Measurements from ENCODE around the gene ZNF284. TPM values are rescaled to one million over a fixed set of nuclear protein-coding genes. Genes with fewer than 3 reads are reported as not detected.

Gene ZNF284
- total RNA-seq, result 1 to 10 TPM; 1.8 to 2.4 (median 2.1) TPM

DNA sequence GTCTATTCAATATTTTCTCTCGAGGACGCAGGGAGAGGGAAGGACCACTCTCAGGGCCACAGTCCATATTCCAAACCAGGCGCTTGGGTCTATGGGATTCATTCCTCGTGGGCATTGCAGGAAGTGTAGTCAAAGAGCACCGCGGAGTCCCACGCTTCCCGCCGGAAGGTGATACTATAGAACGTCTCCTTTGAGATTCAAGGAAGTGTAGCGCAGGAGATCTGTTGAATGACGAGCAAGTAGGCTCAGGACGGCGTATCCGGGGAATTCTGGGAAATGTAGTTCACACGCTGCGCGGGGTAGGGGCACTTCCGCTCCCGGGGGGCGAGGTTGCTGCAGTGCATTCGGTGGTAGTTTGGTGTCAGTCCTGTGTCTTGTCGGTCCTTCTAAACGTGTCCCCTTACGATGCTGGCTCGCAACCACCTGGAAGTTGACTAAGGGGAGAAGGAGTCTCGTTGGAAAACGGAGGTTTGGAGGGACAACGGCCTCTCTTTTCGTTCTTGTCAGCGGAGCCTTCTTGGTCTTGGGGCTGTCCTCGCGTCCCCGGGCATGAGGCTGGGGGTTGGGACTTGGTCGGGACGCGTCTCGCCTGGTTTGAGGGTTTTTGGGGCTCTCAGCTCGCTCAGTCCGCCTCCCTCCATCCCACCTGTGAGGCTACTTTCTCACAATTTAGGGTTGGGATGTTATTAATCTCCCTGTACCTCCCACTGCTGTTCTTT is at the start of gene ZNF284:
TSS of gene ZNF284 (plus strand) at position 336 of the 719 bp plus-strand sequence. CDS start 4,231 bp downstream, outside the sequence.
- TF ChIP-seq, protein P1, sequence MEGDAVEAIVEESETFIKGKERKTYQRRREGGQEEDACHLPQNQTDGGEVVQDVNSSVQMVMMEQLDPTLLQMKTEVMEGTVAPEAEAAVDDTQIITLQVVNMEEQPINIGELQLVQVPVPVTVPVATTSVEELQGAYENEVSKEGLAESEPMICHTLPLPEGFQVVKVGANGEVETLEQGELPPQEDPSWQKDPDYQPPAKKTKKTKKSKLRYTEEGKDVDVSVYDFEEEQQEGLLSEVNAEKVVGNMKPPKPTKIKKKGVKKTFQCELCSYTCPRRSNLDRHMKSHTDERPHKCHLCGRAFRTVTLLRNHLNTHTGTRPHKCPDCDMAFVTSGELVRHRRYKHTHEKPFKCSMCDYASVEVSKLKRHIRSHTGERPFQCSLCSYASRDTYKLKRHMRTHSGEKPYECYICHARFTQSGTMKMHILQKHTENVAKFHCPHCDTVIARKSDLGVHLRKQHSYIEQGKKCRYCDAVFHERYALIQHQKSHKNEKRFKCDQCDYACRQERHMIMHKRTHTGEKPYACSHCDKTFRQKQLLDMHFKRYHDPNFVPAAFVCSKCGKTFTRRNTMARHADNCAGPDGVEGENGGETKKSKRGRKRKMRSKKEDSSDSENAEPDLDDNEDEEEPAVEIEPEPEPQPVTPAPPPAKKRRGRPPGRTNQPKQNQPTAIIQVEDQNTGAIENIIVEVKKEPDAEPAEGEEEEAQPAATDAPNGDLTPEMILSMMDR (IDR thresholded peaks at IDR 0.05; ENCODE audit: low read depth), result no peak

DNA sequence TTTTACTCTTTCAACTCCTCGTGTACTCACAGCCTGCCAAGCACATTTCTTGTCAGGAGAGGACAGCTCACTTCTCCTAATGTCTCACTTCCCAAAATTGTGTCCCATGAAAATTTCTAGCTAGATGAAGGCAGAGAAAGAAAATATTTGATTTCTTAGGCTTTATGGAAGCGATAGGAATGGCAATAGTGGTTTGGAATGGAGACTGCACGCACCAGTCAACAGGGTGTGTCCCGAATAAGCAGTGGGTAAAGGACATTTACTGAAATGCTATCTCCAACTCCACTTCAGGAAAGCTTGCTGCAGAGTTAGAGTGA is 47.1 kb upstream of the ZNF284 start:
- TF ChIP-seq, protein P1 (IDR thresholded peaks at IDR 0.05; ENCODE audit: low read depth), result no peak

DNA sequence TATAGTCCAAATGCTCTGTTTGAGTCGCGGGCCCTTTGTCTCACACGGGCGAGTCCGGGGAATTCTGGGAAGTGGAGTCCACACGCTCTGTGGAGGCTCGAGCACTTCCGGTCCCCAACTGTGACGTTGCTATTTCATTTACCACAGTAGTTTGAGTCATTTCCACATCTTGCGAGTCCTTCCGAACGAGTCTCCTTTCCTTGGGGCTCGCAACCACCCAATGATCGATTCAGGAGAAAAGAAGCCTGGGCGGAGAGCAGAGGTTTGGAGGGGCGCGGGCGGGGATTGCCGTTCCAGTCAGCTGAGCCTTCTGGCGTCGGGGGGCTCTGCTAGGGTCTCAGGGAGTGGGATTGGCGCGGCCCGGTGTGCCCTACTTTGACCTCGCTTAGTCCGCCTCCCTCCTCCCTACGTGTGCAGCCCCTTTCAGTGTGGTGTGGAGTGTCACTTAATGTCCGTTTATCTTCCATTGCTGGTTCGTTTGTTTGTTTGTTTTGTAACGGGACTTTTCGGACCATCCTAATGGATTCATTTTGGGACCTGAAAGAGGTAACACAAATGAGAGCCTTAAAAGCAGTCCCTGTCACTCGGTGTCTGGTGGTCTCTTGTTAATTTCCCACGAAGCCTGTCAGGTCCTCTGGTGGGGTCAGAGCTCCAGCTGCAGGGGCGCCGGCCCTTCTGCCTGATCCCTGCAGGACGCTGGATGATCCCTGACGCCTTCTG is 46.6 kb upstream of the ZNF284 start, which contains the start of gene ZNF222:
TSS of gene ZNF222 (plus strand) at position 163 of the 720 bp plus-strand sequence. CDS start at position 221, 58 bp downstream.
- TF ChIP-seq, protein P1 (IDR thresholded peaks at IDR 0.05; ENCODE audit: low read depth), result no peak

DNA sequence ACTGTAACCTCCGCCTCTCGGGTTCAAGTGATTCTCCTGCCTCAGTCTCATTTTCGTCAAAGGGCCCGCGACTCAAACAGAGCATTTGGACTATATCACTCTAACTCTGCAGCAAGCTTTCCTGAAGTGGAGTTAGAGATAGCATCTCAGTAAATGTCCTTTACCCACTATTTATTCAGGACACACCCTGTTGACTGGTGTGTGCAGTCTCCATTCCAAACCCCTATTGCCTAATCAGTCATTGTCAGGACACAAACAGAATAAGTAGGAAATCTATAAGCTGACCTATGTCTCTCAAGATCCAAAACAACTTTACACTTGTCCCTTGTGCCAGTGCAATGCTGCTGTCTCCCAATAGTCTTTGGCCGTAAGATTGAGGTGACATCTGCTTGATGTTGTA is 45.3 kb upstream of the ZNF284 start:
- TF ChIP-seq, protein P1 (IDR thresholded peaks at IDR 0.05; ENCODE audit: low read depth), result no peak

DNA sequence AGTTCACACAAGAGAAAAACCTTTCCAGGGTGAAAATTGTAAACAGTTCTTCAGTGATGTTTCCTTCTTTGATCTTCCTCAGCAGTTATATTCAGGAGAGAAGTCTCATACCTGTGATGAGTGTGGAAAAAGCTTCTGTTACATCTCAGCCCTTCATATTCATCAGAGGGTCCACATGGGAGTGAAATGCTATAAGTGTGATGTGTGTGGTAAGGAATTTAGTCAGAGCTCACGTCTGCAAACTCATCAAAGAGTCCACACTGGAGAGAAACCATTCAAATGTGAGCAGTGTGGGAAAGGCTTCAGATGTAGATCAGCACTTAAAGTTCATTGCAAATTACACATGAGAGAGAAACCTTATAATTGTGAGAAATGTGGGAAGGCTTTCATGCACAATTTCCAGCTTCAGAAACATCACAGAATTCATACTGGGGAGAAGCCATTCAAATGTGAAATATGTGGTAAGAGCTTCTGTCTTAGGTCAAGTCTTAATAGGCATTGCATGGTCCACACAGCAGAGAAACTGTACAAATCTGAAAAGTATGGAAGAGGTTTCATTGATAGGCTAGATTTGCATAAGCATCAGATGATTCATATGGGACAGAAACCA is 39.9 kb upstream of the ZNF284 start:
- TF ChIP-seq, protein P1 (IDR thresholded peaks at IDR 0.05; ENCODE audit: low read depth), result no peak

DNA sequence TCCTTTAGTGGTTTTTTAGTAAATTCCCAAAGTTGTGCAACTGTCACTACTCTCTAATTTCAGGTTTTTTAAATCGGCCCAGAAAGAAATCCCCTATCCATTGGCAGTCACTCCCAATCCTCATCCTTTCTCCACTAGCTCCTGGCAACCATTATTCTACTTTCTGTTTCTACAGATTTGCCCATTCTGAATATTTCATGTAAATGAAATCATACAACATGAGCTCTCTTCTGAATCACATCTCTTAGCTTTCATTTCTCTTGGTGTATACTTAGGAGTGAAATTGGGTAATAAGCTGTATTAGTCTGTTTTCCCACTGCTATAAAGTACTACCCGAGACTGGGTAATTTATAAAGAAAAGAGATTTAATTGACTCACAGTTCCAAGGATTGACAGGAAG is 29.8 kb upstream of the ZNF284 start:
- TF ChIP-seq, protein P1 (IDR thresholded peaks at IDR 0.05; ENCODE audit: low read depth), result no peak

Data from subcutaneous adipose tissue (tissue), 4 donors.